Panc1 (cell line): ENCODE data around the gene SCN3B.

Source experiments
- POLR2AphosphoS5 ChIP-seq: IDR thresholded peaks from 2 replicates; pipeline ENCODE4 v1.6.1; 2012; ENCODE audit warnings: mild to moderate bottlenecking, low read depth, low read length, moderate library complexity
- REST ChIP-seq, 2 experiments: IDR thresholded peaks; 2 replicates each; pipeline ENCODE4 v1.6.1; 2011 to 2012; ENCODE audit warnings: low read depth in 2 of 2, control low read depth in 1 of 2, low read length in 1 of 2, mild to moderate bottlenecking in 1 of 2, moderate library complexity in 1 of 2; ENCODE audit not compliant: insufficient read depth in 1 of 2
- TCF7L2 ChIP-seq: IDR thresholded peaks from 2 replicates; pipeline ENCODE4 v1.6.1; 2011; ENCODE audit warnings: mild to moderate bottlenecking, low read depth, low read length, inconsistent platforms
- TF ChIP-seq, protein P1 (sequence below): fragments of 450-650 bp; IDR thresholded peaks from 2 replicates; pipeline ENCODE4 v1.5.1; 2017; ENCODE audit warnings: mild to moderate bottlenecking

DNA sequence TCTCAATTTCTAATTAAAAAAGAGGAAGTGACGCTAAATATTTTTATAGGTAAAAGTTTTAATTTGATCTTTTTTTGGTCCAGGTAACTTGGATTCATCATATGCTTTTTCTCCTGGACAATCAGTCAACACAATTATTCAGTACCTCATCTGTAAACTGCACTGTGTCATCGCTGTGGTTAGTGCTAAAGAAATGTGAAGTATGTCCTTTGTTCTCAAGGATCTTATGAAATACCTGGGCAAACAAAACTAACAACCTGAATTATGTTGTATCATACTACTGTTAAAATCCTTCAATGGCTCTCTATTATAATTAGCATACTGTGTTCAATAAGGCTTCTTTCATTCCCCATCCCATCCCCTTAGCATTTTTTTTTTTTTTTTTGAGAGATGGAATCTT lies 19.9 kb upstream of the SCN3B start:
- TF ChIP-seq, protein P1, sequence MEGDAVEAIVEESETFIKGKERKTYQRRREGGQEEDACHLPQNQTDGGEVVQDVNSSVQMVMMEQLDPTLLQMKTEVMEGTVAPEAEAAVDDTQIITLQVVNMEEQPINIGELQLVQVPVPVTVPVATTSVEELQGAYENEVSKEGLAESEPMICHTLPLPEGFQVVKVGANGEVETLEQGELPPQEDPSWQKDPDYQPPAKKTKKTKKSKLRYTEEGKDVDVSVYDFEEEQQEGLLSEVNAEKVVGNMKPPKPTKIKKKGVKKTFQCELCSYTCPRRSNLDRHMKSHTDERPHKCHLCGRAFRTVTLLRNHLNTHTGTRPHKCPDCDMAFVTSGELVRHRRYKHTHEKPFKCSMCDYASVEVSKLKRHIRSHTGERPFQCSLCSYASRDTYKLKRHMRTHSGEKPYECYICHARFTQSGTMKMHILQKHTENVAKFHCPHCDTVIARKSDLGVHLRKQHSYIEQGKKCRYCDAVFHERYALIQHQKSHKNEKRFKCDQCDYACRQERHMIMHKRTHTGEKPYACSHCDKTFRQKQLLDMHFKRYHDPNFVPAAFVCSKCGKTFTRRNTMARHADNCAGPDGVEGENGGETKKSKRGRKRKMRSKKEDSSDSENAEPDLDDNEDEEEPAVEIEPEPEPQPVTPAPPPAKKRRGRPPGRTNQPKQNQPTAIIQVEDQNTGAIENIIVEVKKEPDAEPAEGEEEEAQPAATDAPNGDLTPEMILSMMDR, result no peak
- TF ChIP-seq POLR2AphosphoS5 (no peak), REST (IDR thresholded peaks at IDR 0.05; ENCODE audit: insufficient read depth in 1 of 2, low read depth in 2 of 2, low read length in 1 of 2) (no peak), TCF7L2 (no peak)
